GM08714 (cell line): ENCODE results near the gene SRRM4.
"Not testable (repeated sequence)": the region's sequence is repeated elsewhere in the genome, so short reads cannot be mapped to it uniquely, and the experiment has no call there.

Experiments
- H3K4me3 ChIP-seq: fragments of 200-500 bp; sonication (Bioruptor generic); 2 replicates; pipeline ENCODE4 v1.5.1; 2014; ENCODE audit warnings: mild to moderate bottlenecking, low read length, inconsistent platforms
- ZNF274 ChIP-seq: IDR thresholded peaks from 2 replicates; pipeline ENCODE4 v1.6.1; 2012; ENCODE audit warnings: mild to moderate bottlenecking, low read depth, low read length

The SRRM4 gene

GRCh38 chr12:119020406-119021360, 39.3 kb downstream of the SRRM4 start:
- no peak overlapping the region for H3K4me3 ChIP-seq
- no peak for TF ChIP-seq ZNF274

- TF ChIP-seq ZNF274 = no peak
- no peak overlapping the region for H3K4me3 ChIP-seq
These were observed 43.0 kb downstream of the SRRM4 start for GRCh38 chr12:119024356-119024755.

GRCh38 chr12:119025786-119026185, 44.4 kb downstream of the SRRM4 start:
- no peak for TF ChIP-seq ZNF274
- H3K4me3 ChIP-seq = no peak overlapping the region

- not testable (repeated sequence) for H3K4me3 ChIP-seq
These were observed 52.0 kb downstream of the SRRM4 start for GRCh38 chr12:119033332-119033731.

GRCh38 chr12:119036878-119037825, 55.8 kb downstream of the SRRM4 start:
- no peak overlapping the region for H3K4me3 ChIP-seq
- TF ChIP-seq ZNF274 = no peak

GRCh38 chr12:119044094-119044493, 62.8 kb downstream of the SRRM4 start:
- no peak for TF ChIP-seq ZNF274
- H3K4me3 ChIP-seq = no peak overlapping the region

GRCh38 chr12:119047641-119048040, 66.3 kb downstream of the SRRM4 start:
- no peak for TF ChIP-seq ZNF274

GRCh38 chr12:119050663-119051062, 69.3 kb downstream of the SRRM4 start:
- no peak overlapping the region for H3K4me3 ChIP-seq
- TF ChIP-seq ZNF274 = no peak

More at GRCh38 chr12:119047641-119048040, 66.3 kb downstream of the SRRM4 start:
- H3K4me3 ChIP-seq = no peak overlapping the region

- no peak overlapping the region for H3K4me3 ChIP-seq
- no peak for TF ChIP-seq ZNF274
These were observed 70.1 kb downstream of the SRRM4 start for GRCh38 chr12:119051474-119051873.

- no peak overlapping the region for H3K4me3 ChIP-seq
- no peak for TF ChIP-seq ZNF274
These were observed 70.7 kb downstream of the SRRM4 start for GRCh38 chr12:119052001-119052400.

GRCh38 chr12:119055977-119056376, 74.6 kb downstream of the SRRM4 start:
- TF ChIP-seq ZNF274 = no peak
- H3K4me3 ChIP-seq = no peak overlapping the region

GRCh38 chr12:119060847-119061796, 79.8 kb downstream of the SRRM4 start:
- TF ChIP-seq ZNF274 = no peak
- H3K4me3 ChIP-seq = no peak overlapping the region

- H3K4me3 ChIP-seq = no peak overlapping the region
- no peak for TF ChIP-seq ZNF274
These were observed 87.0 kb downstream of the SRRM4 start for GRCh38 chr12:119068129-119068856.
